Measurements from ENCODE around the gene GLYAT.
"Not testable (repeated sequence)": the region's sequence is repeated elsewhere in the genome, so short reads cannot be mapped to it uniquely, and the experiment has no call there.

GLYAT gene

DNA sequence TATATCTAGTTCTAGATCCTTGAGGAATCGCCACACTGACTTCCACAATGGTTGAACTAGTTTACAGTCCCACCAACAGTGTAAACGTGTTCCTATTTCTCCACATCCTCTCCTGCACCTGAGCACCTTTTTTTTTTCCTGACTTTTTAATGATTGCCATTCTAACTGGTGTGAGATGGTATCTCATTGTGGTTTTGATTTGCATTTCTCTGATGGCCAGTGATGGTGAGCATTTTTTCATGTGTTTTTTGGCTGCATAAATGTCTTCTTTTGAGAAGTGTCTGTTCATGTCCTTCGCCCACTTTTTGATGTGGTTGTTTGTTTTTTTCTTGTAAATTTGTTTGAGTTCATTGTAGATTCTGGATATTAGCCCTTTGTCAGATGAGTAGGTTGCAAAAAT, 34.9 kb downstream of the GLYAT start:
- not testable (repeated sequence) for H3K4me3 ChIP-seq (ENCODE audit: low read depth in 1 of 2, low read length in 2 of 2); H3K27ac ChIP-seq (ENCODE audit: low read depth, low read length); H3K9me3 ChIP-seq (ENCODE audit: low read length); H3K36me3 ChIP-seq (ENCODE audit: insufficient read depth, low read length); H3K9ac ChIP-seq (ENCODE audit: low read length); H3K4me1 ChIP-seq (ENCODE audit: insufficient read depth, low read length); H3K27me3 ChIP-seq (ENCODE audit: control insufficient read depth in 1 of 2, insufficient read depth in 2 of 2, low read length in 2 of 2)

GRCh38 chr11:58693026-58693425, 38.7 kb downstream of the GLYAT start:
- H3K9ac ChIP-seq (ENCODE audit: low read length): no peak overlapping the region
- H3K27ac ChIP-seq (ENCODE audit: low read depth, low read length): no peak overlapping the region
- H3K27me3 ChIP-seq (ENCODE audit: control insufficient read depth in 1 of 2, insufficient read depth in 2 of 2, low read length in 2 of 2): no peaks in the 10 kb centered on the region
- H3K4me3 ChIP-seq (ENCODE audit: low read depth in 1 of 2, low read length in 2 of 2): no peak overlapping the region
- no peaks in the 10 kb centered on the region for H3K9me3 ChIP-seq (ENCODE audit: low read length)
- no peaks in the 10 kb centered on the region for H3K4me1 ChIP-seq (ENCODE audit: insufficient read depth, low read length)
- H3K36me3 ChIP-seq (ENCODE audit: insufficient read depth, low read length): no peaks in the 10 kb centered on the region

DNA sequence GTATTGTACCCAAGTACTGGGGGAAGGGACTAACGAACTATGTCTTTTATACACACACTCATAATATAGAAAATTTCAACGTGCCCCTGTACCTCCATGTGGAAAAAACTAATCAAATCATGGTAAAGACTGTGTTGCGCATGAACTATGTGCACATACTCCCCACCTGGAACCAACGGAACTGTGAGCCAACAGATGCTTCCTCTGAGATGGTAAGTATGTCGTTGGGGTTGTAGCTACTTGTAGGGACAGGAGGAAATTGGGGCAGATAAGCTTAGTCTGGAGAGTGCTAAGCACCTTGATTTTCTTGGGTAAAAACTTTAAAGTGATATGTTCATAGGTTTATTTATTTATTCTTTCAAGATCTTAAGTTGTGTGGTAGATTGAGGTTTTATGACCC, 40.1 kb downstream of the GLYAT start:
- no peaks in the 10 kb centered on the region for H3K4me1 ChIP-seq (ENCODE audit: insufficient read depth, low read length)
- no peak overlapping the region for H3K4me3 ChIP-seq (ENCODE audit: low read depth in 1 of 2, low read length in 2 of 2)
- H3K27ac ChIP-seq (ENCODE audit: low read depth, low read length): no peak overlapping the region
- no peaks in the 10 kb centered on the region for H3K27me3 ChIP-seq (ENCODE audit: control insufficient read depth in 1 of 2, insufficient read depth in 2 of 2, low read length in 2 of 2)
- no peaks in the 10 kb centered on the region for H3K36me3 ChIP-seq (ENCODE audit: insufficient read depth, low read length)
- no peaks in the 10 kb centered on the region for H3K9me3 ChIP-seq (ENCODE audit: low read length)
- no peak overlapping the region for H3K9ac ChIP-seq (ENCODE audit: low read length)

- Histone ChIP-seq H3K27me3 (ENCODE audit: control insufficient read depth in 1 of 2, insufficient read depth in 2 of 2, low read length in 2 of 2) (no peaks in the 10 kb centered on the region), H3K27ac (ENCODE audit: low read depth, low read length) (no peak overlapping the region), H3K4me1 (ENCODE audit: insufficient read depth, low read length) (no peaks in the 10 kb centered on the region), H3K36me3 (ENCODE audit: insufficient read depth, low read length) (no peaks in the 10 kb centered on the region), H3K9ac (ENCODE audit: low read length) (no peak overlapping the region), H3K9me3 (ENCODE audit: low read length) (no peaks in the 10 kb centered on the region), H3K4me3 (ENCODE audit: low read depth in 1 of 2, low read length in 2 of 2) (no peak overlapping the region)
Observed at GRCh38 chr11:58688789-58689503, 42.8 kb downstream of the GLYAT start.

GRCh38 chr11:58685973-58686722, 45.6 kb downstream of the GLYAT start:
- H3K9ac ChIP-seq (ENCODE audit: low read length): no peak overlapping the region

GRCh38 chr11:58682660-58683059, 49.1 kb downstream of the GLYAT start:
- H3K9me3 ChIP-seq (ENCODE audit: low read length): not testable (repeated sequence)

More at GRCh38 chr11:58685973-58686722, 45.6 kb downstream of the GLYAT start:
- Histone ChIP-seq H3K27ac (ENCODE audit: low read depth, low read length) (no peak overlapping the region), H3K27me3 (ENCODE audit: control insufficient read depth in 1 of 2, insufficient read depth in 2 of 2, low read length in 2 of 2) (no peaks in the 10 kb centered on the region), H3K4me3 (ENCODE audit: low read depth in 1 of 2, low read length in 2 of 2) (no peak overlapping the region), H3K36me3 (ENCODE audit: insufficient read depth, low read length) (no peaks in the 10 kb centered on the region), H3K9me3 (ENCODE audit: low read length) (no peaks in the 10 kb centered on the region), H3K4me1 (ENCODE audit: insufficient read depth, low read length) (no peaks in the 10 kb centered on the region)

DNA sequence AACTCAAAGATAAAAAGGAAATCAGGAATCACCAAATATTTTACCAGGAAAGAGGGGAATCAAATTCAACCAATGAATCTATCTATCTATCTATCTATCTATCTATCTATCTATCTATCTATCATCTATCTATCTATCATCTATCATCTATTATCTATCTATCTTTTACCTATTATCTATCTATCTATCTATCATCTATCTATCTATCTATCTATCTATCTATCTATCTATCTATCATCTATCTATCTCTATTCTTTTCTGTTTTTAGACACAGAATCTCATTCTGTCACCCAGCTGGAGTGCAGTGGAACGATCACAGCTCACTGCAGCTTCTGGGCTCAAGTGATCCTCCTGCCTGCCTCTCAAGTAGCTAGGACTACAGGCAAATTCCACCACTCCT, 54.2 kb downstream of the GLYAT start:
- not testable (repeated sequence) for H3K4me1 ChIP-seq (ENCODE audit: insufficient read depth, low read length); H3K9ac ChIP-seq (ENCODE audit: low read length); H3K36me3 ChIP-seq (ENCODE audit: insufficient read depth, low read length); H3K27ac ChIP-seq (ENCODE audit: low read depth, low read length); H3K4me3 ChIP-seq (ENCODE audit: low read depth in 1 of 2, low read length in 2 of 2); H3K27me3 ChIP-seq (ENCODE audit: control insufficient read depth in 1 of 2, insufficient read depth in 2 of 2, low read length in 2 of 2); H3K9me3 ChIP-seq (ENCODE audit: low read length)

More at GRCh38 chr11:58682660-58683059, 49.1 kb downstream of the GLYAT start:
- not testable (repeated sequence) for H3K27me3 ChIP-seq (ENCODE audit: control insufficient read depth in 1 of 2, insufficient read depth in 2 of 2, low read length in 2 of 2); H3K27ac ChIP-seq (ENCODE audit: low read depth, low read length); H3K4me1 ChIP-seq (ENCODE audit: insufficient read depth, low read length); H3K4me3 ChIP-seq (ENCODE audit: low read depth in 1 of 2, low read length in 2 of 2); H3K9ac ChIP-seq (ENCODE audit: low read length); H3K36me3 ChIP-seq (ENCODE audit: insufficient read depth, low read length)

- H3K36me3 ChIP-seq (ENCODE audit: insufficient read depth, low read length): no peaks in the 10 kb centered on the region
- no peaks in the 10 kb centered on the region for H3K27me3 ChIP-seq (ENCODE audit: control insufficient read depth in 1 of 2, insufficient read depth in 2 of 2, low read length in 2 of 2)
- H3K4me1 ChIP-seq (ENCODE audit: insufficient read depth, low read length): no peaks in the 10 kb centered on the region
- H3K9me3 ChIP-seq (ENCODE audit: low read length): no peaks in the 10 kb centered on the region
- no peak overlapping the region for H3K27ac ChIP-seq (ENCODE audit: low read depth, low read length)
- H3K4me3 ChIP-seq (ENCODE audit: low read depth in 1 of 2, low read length in 2 of 2): no peak overlapping the region
- H3K9ac ChIP-seq (ENCODE audit: low read length): no peak overlapping the region
Observed at GRCh38 chr11:58676563-58677135, 55.1 kb downstream of the GLYAT start.

DNA sequence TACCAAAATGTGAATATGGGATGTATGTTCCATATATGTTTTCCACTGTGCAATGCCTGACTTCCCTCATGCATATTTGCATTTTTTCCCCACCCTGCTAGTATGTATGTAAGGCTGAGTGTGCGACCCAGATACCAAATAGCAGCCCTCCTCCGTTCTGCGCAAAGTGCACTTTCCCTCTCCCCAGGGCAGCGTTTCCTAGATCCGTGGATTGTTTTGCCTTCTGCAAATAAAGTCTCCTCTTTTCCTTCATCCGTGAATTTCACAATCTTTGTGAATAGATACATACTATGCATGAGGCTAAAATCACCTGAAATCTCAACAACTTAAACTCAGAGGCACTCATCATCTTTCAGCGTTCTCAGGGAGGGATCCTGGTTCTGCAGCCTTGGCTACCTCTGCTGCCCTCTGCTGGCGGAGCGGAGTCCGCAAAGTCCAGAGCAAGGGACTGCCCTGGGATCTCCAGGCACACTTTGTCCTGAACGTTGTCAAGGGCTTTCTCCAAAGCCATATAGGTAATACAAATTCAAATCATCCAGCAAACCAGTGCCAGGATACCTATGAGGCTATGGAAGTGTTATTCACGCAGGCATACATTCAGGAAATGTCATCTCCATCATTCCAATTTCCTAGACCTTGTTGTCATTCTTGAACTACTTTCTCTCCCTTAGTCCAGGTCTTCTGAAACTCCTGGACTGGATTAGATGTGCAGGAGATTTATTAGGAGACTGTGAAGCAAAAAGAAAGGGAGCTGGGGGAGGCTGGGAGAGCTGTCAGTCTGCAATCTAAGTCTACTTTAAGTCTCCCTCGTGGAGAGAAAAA, 56.2 kb downstream of the GLYAT start:
- H3K9me3 ChIP-seq (ENCODE audit: low read length): no peaks in the 10 kb centered on the region
- no peaks in the 10 kb centered on the region for H3K4me1 ChIP-seq (ENCODE audit: insufficient read depth, low read length)
- no peak overlapping the region for H3K4me3 ChIP-seq (ENCODE audit: low read depth in 1 of 2, low read length in 2 of 2)
- no peaks in the 10 kb centered on the region for H3K36me3 ChIP-seq (ENCODE audit: insufficient read depth, low read length)
- no peak overlapping the region for H3K27ac ChIP-seq (ENCODE audit: low read depth, low read length)
- H3K27me3 ChIP-seq (ENCODE audit: control insufficient read depth in 1 of 2, insufficient read depth in 2 of 2, low read length in 2 of 2): no peaks in the 10 kb centered on the region
- H3K9ac ChIP-seq (ENCODE audit: low read length): no peak overlapping the region

DNA sequence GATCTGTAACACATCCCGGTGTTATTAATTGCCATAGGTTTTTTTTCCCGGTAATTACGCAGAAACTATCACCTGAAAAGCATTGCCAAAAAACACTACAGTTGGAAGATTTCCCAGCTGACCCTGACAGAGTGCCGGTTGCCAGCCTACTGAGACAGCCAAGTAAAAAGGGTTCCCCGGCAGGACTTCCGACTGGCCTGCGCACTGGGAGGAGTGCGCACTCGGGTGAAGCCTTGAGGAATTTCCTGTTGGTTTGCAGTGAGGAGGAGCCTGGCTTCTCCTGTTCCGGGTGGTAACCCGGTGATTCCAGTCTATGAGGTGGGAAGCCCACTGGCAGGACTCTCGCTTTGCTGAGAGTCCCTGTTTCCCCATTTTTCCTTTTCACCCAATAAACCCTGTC, 57.1 kb downstream of the GLYAT start:
- Histone ChIP-seq H3K27ac (ENCODE audit: low read depth, low read length) (no peak overlapping the region), H3K36me3 (ENCODE audit: insufficient read depth, low read length) (no peaks in the 10 kb centered on the region), H3K4me3 (ENCODE audit: low read depth in 1 of 2, low read length in 2 of 2) (no peak overlapping the region), H3K4me1 (ENCODE audit: insufficient read depth, low read length) (no peaks in the 10 kb centered on the region), H3K9me3 (ENCODE audit: low read length) (no peaks in the 10 kb centered on the region), H3K9ac (ENCODE audit: low read length) (no peak overlapping the region), H3K27me3 (ENCODE audit: control insufficient read depth in 1 of 2, insufficient read depth in 2 of 2, low read length in 2 of 2) (no peaks in the 10 kb centered on the region)

GRCh38 chr11:58671983-58672633, 59.6 kb downstream of the GLYAT start:
- H3K9ac ChIP-seq (ENCODE audit: low read length): no peak overlapping the region
- H3K4me3 ChIP-seq (ENCODE audit: low read depth in 1 of 2, low read length in 2 of 2): no peak overlapping the region
- no peaks in the 10 kb centered on the region for H3K27me3 ChIP-seq (ENCODE audit: control insufficient read depth in 1 of 2, insufficient read depth in 2 of 2, low read length in 2 of 2)
- H3K9me3 ChIP-seq (ENCODE audit: low read length): no peaks in the 10 kb centered on the region
- no peaks in the 10 kb centered on the region for H3K36me3 ChIP-seq (ENCODE audit: insufficient read depth, low read length)
- H3K4me1 ChIP-seq (ENCODE audit: insufficient read depth, low read length): no peaks in the 10 kb centered on the region
- no peak overlapping the region for H3K27ac ChIP-seq (ENCODE audit: low read depth, low read length)

Data from muscle layer of colon (tissue), 2 donors.